Activated gamma-delta T cell treated with anti-CD3 and anti-CD28 coated beads, Interleukin-2, amount 50 U/mL, for 16 hours (primary cell): ENCODE data around the gene SNAP47.

Experiments
- DNase-seq: peaks from one replicate; pipeline ENCODE4 v3.0.0-alpha.2; 2020; ENCODE audit warnings: low read depth

SNAP47 gene

DNA sequence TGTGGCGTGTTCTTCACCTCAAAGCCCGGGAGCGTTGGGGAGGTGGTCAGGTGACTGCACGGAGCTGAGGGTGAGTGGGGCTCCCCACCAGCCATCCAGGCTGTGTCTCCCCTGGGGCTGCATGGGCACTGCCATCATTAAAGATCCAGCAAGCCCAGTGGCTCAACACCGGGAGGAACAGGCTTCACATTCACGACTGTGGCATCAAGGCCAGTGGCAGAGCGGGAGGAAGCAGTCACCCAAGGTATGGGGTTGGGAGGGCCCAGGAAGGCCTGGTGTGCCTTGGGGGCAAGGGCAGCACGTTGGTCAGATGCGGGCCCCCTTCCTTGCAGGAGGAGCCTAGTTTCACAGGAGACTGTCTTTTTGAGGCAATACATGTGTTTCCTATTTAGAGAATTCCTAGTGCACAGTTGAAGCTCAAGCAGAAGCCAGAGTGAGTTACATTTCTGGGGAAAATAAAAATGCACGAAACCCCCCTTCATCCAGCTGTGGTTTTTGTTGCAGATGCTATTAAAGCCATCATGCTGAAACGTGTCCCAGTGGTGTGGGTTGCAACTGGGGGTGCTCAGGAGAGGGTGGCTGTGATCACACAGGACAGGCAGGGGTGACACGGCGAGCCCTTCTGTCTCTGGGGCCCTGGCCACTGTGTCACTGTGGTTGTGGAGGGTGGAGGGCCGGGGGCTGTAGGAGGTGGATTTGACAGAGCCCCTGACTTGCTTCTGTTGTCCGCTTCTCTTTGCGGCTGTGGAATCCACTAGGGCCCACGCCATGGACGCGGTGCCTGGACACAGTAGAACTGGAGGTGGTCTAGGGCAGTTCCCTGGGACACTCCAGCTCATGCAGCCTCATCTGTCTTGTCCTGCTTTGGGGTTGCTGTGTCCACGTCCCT lies 34.1 kb downstream of the SNAP47 start:
- no peak for DNase-seq

DNA sequence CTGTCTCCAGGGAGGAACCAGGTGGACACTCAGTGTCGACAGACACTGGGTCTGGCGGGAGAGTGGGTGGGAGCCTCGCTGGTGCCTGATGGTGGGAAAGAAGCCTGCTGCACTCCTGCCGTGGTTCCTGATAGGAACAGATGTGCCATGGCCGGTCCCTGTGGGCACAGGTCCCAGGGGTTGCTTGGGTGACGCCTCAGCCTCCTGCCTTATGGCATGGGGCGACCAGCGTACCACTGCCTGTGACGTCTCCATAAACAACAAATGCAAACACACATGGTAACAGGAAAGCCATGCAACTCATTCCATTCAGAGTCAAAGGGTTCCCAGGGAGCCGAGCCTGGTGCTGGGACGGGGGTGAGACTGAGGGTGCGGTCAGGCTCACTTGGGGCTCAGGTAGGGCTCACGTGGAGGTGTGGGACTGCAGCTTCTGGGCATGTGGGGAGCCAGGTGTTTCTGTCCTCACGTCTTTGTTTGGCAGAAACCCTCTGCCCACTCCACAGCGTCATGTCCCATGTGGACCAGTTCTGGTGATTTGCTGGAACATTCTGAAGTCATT lies 34.8 kb downstream of the SNAP47 start:
- no peak for DNase-seq

GRCh38 chr1:227770812-227771211 lies 35.6 kb downstream of the SNAP47 start:
- no peak for DNase-seq

DNA sequence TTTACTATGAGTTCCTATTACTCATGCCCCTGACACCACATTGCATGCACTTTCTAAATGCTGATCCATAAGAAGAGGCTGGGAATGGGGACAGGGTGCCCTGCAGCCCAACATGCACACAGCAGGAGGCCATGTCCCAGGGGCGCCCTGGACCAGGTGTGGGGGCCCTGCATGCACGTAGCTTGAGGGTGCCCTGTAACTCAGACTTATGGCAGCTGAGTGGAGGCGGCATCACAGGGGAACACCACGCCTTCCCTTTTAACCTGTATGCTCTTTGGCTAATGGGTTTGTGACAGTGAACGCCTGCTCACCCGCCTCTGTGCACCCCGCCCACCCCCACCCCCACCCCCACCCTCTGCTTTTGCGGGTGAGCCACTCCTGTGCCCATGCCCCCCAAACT lies 36.1 kb downstream of the SNAP47 start:
- DNase-seq = no peak

DNA sequence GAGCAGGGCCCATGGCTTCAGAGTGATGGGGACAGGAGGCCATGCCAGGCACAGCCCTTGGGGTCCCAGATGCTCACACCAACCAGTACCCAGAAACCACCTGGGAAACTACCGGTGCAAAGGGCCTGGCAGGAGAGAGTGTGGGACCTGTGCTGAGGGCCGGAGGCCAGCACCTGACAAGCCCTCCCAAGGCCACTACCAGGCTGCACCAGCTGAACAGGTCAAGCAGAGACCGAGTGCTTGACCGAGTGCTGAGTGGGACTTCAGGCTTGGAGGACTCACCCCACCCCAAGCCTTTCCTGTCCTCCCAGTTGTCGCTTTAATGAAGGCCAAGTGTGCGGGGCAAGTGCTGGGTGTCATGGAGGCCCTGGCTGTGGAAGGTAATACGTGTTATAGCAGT lies 36.5 kb downstream of the SNAP47 start:
- no peak for DNase-seq

DNA sequence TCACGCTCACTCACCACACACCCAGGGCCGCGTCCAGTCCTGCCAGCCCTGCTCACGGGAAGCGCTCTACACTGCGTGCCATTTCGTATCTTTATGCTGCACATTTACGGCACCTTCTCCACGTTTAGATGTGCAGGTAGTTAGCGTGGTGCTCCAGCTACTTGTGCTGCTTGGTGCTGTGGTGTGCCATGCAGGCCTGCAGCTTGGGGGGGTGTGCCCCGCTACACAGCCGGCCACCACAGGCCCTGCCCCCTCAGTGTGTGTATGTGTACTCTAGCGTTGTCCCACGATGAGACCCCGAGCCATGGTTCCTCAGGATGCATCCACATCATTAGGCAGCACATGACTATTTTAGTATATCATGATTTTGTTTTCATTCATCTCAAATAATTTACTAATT lies 38.3 kb downstream of the SNAP47 start:
- no peak for DNase-seq

- DNase-seq = no peak
Observed at GRCh38 chr1:227774051-227774731, 39.0 kb downstream of the SNAP47 start.

DNA sequence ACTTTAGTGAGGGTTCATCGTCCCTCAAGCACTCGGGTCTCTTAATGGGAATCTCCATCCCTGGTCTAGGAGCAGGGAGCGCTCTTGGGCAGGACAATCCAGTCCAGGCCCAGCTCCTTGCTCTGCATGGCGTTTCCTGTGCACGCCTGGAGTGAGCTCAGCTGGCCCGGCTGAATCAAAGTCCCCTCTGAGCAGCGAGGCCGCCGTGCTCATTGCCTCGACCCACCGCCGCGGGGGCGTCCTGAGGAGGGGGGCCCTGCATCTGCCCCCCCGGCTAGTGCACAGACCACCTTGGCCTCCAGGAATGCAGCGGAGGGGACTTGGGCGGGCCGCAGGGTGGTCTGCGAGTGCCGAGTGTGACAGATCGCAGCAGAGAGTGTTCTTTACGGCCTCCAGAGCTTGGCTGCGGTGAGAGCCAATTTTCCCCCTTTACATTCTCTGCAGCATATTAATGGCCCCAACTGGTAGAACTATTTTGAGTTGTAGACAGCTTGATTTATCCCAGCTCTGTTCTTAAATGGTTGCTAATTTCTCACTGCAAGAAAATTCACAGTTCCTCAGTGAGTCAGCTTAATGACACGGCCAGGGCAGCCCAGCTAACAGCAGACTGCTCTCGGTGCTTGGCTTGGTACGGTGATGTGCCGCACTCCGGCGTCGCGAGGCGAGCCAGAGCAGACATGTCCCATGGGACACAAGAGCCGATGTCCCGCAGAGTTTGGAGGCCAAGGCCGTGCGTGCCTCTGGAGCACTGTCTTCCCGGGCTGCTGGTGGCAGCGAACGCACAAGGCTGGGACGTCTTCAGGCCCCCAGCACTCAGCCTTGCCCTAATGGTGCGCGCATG lies 39.8 kb downstream of the SNAP47 start:
- DNase-seq = no peak

GRCh38 chr1:227775841-227776240 lies 40.6 kb downstream of the SNAP47 start:
- DNase-seq = no peak

GRCh38 chr1:227776331-227776771 lies 41.1 kb downstream of the SNAP47 start:
- no peak for DNase-seq

DNA sequence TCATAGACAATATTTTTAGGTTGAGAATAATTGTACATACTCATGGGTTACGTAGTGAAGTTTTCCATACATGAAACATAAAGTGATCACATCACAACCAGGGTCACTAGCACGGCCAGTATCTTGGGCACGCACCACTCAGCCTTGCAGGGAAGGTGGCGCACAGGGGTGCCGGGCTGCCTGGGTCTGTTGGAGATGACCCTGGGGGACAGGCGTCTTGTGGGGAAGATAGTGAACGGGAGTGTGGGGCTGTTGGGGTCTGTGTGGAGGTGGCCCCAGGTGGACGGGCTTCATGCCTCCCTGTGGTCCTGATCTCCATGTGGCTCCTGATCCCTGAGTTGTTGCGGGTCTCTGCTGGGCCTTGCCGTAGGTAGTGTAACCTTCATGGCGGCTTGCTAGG lies 41.9 kb downstream of the SNAP47 start:
- DNase-seq = no peak

- no peak for DNase-seq
Observed at GRCh38 chr1:227777646-227778045, 42.4 kb downstream of the SNAP47 start.

- no peak for DNase-seq
Observed at GRCh38 chr1:227778401-227778947, 43.2 kb downstream of the SNAP47 start.

DNA sequence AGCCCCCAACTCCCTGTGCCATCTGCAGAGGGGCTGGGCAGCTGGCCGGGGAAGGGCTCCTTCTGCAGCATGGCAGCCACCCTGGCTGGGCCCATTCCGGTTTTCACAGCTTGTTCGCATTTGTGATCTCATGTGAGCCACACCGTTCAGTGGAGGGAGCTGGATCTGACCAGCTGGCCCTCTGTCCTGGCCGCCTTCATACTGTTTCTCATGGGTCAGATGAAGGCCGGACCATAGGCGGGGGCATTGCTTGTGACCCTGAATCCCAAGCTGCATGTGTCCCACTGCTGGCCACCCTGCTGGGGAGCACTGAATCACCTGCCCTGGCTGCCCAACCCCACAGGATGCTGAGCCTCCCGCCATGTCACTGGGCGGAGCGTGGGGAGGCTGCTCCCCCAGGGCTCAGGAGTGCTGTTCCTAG lies 43.8 kb downstream of the SNAP47 start:
- DNase-seq = no peak

GRCh38 chr1:227779685-227780084 lies 44.5 kb downstream of the SNAP47 start:
- DNase-seq = no peak

DNA sequence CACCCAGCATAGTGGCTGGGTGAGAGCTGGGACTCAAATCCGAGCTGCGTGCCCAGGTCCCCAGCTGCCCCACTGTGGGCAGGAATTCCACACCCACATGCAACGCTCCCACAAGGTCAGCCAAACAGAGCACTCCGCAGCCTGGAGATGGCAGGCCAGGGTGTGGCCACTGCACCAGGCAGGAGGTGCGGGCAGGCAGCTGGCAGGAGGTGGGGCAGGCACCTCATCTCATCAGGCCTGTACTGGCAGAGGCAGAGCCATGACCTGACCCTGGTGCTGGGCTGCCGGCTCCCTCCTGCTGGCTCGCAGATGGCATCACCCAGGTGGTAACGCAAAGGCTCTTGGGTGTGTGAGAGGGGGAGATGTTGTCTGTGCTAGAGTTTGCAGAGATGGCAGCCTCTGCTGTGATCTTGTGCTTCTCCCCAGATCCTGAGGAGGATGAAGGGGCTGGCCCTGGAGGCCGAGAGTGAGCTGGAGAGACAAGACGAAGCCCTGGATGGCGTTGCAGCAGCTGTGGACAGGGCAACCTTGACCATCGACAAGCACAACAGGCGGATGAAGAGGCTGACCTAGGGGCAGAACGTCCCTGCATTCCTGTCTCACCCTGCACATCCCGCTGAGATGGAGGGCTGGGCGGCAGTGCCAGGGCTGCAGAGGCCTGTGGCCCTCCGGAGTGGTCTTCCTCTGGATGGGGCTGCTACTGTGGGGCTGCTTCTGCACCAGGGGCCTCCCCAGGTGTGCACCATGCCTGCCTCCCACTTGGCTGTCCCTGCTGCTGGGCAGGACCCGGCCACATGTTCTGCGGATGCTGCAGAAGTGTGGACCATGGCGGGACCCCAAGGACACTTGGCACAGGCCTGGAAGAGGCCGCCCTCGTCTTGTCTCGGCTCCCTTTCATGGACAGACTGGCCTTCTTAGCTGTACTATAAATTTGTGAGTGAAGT lies 45.1 kb downstream of the SNAP47 start:
- no peak for DNase-seq

- DNase-seq = no peak
Observed at GRCh38 chr1:227781314-227781930, 46.2 kb downstream of the SNAP47 start.

GRCh38 chr1:227782226-227782625 lies 47.0 kb downstream of the SNAP47 start:
- DNase-seq = no peak

- no peak for DNase-seq
Observed at GRCh38 chr1:227785094-227785804, 50.0 kb downstream of the SNAP47 start.
